ENCODE data around the gene NIT1.

DNA sequence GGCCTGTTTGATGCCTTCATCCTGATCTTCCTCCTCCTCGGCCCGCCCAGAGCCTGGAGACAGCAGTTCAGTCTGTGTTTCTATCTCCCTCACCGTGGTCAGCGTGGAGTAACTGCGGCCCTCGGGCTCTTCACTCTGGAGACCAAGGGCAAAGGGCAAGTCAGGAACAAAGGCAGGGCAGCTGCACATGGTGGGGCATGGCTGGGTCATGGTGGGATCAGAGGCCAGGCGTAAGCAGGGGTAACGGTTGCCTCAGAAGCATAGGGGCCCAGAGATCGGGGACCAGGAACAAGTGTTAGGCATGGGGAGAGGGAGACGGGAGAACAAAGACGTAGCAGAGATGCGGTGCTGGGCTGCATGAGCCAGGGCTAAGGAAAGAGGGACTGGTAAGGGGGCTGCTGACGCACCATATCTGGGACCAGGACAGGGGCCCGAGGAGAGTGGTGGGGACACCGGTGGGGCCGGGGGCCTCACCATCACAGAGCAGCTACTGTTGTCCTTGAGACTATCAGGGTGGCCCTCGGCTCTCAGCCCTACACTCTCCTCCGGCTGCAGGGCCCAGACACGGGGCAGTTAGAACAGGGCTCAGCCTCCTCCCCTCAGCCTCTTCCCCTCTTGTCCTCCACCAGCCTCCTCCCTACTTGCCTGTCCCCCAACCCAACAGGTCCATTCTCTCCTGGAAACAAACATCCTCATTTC is 45.0 kb upstream of the NIT1 start:
- TF ChIP-seq, protein P1, sequence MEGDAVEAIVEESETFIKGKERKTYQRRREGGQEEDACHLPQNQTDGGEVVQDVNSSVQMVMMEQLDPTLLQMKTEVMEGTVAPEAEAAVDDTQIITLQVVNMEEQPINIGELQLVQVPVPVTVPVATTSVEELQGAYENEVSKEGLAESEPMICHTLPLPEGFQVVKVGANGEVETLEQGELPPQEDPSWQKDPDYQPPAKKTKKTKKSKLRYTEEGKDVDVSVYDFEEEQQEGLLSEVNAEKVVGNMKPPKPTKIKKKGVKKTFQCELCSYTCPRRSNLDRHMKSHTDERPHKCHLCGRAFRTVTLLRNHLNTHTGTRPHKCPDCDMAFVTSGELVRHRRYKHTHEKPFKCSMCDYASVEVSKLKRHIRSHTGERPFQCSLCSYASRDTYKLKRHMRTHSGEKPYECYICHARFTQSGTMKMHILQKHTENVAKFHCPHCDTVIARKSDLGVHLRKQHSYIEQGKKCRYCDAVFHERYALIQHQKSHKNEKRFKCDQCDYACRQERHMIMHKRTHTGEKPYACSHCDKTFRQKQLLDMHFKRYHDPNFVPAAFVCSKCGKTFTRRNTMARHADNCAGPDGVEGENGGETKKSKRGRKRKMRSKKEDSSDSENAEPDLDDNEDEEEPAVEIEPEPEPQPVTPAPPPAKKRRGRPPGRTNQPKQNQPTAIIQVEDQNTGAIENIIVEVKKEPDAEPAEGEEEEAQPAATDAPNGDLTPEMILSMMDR (IDR thresholded peaks at IDR 0.05) = no peak
- no peak for TF ChIP-seq POLR2A (IDR thresholded peaks at IDR 0.05)

Measured in lower leg skin (tissue), 3 donors.